GM21723 (cell line): Measurements from ENCODE around the gene HOXC12.

Experiments
- ATAC-seq: cut with Tn5 transposase; IDR thresholded peaks from one replicate; pipeline ENCODE4 v1.9.1; 2021; ENCODE audit warnings: mild to moderate bottlenecking, moderate library complexity; ENCODE audit not compliant: unreplicated experiment

Gene HOXC12

DNA sequence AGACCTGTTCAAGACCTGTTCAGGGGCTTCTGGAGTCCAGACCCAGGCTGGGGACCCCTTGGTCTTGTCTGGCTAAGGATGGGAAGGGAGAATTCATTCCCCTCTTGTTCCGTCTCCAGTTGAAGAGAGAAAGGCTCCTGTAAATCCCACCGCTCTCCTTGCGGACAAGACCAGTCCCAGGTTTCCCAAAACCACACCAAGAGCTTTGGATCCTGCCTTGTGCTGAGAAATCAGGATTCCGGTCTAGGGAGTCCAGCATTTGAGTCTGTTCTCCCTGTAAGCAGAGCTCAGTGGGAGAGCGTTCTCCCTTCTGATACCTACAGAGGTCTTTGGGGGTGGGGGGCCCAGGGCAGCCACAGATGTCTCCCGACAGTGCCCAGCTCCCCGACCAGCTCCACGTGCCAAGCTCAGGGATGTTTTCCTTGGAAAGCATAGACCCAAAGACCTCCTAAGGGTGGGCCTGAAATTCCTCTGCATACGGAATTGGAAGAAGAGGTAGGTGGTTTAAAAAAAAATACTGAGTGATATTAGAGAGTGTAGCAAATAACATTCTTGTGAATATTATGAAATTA is 14.2 kb upstream of the HOXC12 start:
- no peak for ATAC-seq

- no peak for ATAC-seq
These were observed 13.5 kb upstream of the HOXC12 start for GRCh38 chr12:53941187-53941586.

- no peak for ATAC-seq
These were observed 13.0 kb upstream of the HOXC12 start for GRCh38 chr12:53941750-53942149.

DNA sequence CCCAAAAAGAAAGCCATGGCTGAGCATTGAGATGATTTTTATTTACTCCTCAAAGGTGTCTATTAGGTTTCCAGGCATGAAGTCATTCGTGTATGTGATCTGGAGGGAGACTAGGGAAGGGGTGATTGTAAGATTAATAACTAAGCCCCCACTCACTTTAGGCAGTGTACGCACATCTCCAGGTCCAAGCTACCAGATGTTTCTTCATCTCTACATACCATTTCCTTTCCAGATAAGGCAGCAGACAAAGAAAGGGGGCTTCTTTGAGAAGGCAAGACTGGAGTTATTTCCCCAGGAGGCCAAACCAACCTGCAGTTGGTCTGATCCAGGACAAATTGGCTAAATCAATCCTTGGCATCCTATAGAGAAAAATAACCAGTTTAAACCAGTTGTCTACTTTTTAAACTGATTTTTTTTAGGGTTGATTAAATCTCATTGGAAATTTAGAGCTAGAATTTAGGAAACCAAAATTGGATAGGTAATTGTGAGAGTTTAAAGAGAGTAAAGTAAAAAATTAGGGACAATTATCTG is 12.2 kb upstream of the HOXC12 start:
- no peak for ATAC-seq

DNA sequence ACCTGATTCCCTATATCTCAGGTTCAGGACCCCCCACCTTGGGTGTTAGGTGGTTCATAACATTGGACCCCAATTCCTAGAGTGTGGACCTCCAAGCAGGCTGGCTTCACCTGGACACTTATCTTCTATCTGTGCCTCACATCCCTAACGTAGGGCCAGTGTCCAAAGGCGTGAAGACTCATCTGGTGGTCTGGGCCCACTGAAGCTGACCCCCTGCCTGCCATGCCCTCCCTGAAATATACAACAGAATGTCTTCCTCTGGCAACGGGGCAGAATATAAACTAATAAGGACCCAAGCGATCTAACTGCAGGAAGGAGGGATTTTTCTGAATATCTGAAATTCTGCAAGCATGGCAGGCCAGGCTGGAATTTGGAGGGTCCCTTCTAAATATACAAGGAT is 10.5 kb upstream of the HOXC12 start:
- ATAC-seq, result no peak

DNA sequence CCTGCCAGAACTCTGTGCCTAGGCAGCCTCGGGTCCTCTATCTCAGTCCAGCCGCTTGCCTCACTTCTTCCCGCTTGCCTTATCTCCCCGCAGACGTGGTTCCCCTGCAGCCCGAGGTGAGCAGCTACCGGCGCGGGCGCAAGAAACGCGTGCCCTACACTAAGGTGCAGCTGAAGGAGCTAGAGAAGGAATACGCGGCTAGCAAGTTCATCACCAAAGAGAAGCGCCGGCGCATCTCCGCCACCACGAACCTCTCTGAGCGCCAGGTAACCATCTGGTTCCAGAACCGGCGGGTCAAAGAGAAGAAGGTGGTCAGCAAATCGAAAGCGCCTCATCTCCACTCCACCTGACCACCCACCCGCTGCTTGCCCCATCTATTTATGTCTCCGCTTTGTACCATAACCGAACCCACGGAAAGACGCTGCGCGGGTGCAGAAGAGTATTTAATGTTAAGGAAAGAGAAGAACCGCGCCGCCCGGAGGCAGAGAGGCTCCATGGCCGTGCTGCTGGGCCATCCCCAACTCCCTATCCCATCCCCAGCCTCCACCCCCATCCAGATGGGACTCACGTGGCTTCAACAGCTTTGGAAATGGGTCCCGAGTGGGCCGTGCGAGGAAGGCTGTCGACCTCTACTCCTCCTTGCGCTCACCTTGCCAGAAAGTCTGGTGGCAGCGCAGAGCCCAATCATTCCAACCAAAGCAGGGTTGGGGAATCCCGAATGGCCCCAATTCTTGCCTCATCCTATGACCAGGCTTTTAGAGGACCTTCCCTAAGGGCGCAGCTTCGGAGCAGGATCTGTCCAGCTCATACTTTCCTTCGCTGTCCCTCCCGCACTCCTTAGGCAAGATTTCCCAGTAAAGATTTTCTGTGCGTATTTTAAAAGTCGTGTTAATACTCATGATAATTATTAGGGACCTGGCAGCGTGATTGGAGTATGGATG is 9.5 kb upstream of the HOXC12 start:
- ATAC-seq, result no peak

GRCh38 chr12:53947743-53948142 is 7.0 kb upstream of the HOXC12 start:
- no peak for ATAC-seq

DNA sequence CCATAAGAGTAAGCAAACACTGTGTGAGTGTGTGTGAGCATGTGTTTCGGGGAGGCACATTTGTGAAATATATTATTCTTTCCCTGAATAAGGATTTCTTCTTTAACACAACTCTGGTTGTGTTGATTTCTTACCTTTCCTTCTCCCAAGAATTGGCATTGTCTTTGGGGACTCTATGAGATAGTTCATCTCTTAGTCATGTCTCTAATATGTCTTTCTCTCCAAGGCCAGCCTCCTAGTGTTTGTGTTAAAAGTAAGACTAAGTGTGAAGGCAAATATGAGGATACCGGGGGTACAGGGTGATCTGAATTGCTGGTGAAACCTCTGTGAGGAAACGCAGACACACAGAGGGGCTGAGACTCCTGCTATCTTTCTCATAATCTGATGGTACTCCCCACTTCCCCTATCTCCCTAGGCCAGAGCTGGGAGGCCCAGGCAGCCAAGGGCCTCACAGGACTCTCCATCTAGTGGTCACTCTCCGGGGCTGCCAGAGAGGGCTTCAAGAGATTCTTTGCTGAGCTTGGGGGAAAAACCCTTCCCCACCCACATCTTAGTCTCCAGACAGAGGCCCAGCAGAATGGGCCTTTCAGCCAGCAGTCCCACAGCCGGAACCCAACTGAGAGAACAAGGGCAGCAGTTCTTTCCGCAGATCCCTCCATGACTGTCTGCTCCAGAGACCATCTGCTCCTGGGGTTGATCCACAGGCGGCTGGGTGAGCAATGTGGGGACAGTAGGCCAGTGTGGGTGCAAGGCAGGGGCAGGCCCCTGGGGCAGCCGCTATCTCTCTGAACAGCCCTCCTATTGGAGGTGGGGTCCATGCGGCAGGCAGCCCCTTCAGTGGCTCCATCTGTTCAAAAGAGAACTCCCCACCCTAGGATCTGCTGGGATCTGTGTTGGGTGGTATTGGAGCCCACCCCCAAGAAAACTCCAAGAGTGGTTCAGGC is 5.8 kb upstream of the HOXC12 start:
- no peak for ATAC-seq

- no peak for ATAC-seq
These were observed 4.9 kb upstream of the HOXC12 start for GRCh38 chr12:53949631-53950436.

DNA sequence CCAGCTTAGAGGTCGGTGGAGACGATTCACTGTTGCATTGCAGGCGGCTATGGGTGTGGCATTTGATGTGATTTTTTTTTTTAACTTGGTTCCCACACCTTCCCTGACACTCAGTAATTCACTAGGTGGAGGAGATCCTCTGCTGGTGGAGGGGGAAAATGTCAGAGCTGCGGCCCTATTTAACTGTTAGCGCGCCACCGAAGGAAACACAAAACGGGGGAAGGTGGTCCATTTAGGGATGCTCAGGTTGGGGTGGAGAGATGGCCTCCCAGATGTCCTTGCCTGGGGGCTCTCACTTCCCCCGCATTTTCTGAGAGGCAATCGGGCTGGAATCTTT is 4.3 kb upstream of the HOXC12 start:
- no peak for ATAC-seq

GRCh38 chr12:53950789-53951576 is 3.7 kb upstream of the HOXC12 start:
- no peak for ATAC-seq

GRCh38 chr12:53951577-53952334 is 2.9 kb upstream of the HOXC12 start:
- no peak for ATAC-seq

GRCh38 chr12:53952335-53952694 is 2.4 kb upstream of the HOXC12 start:
- no peak for ATAC-seq

GRCh38 chr12:53952871-53953734 is 1.6 kb upstream of the HOXC12 start:
- no peak for ATAC-seq

DNA sequence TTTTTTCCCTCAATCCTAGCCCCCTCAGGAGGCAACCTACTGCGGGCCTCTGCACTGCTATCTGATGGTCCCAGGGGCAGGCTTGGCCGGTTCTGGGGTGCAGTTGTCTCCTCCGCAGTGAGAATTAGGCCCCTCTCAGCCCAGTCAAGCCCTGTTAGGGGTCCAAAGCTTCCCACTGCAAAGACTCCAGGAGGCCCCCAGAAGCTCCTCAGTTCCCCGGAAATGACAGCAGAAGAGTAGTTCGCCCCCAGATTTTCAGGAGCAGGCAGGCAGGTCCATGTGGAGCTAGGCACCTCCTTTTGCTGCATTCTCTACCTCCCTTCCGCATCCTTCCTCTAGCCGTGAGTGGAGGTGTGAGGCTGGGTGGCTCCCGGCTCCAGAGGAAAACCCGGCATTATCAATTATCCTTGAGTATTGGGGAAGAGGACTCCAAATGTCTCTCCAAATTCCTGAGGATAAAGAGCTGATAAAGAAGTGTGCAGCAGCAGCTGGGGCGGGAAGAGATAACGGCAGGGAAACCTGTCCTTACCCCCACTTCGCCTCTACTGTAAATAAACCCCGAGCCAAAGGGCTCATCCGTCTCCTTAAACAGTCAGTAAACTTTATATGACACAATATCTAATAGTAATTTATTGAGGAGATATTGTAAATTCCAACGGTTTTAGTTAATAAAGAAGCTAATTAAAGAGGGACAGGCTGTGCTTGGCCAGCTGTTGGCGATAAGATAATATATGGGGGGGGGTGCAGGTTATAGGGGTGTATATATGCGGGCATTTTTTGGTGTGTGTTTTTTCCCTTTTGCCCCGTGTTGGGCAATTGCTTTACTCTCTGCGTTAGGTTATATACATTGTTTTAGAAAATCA is 641 bp upstream of the HOXC12 start:
- ATAC-seq, result no peak

- ATAC-seq, result no peak
These were observed 503 bp downstream of the HOXC12 start for GRCh38 chr12:53955036-53955775.
